K562 (cell line): ENCODE data around the gene PRR5. TPM values are rescaled to one million over a fixed set of nuclear protein-coding genes. Genes with fewer than 3 reads are reported as not detected.

ENCODE experiments used
- ATAC-seq: fragments of 200-7000 bp; cut with Tn5 transposase; 3 replicates; pipeline ENCODE4 v1.9.1; 2020; ENCODE audit warnings: moderate library complexity
- BruUV-seq: library from RNA; stranded (reverse); fragments of 400-500 nt; replicated peaks from 2 replicates; lab custom pipeline; 2021; lab: Mats Ljungman, UMichigan
- CTCF ChIA-PET: fragments of 300-600 bp; formaldehyde crosslinking; extraction: SDS; loops from one replicate; lab custom pipeline; 2021; ENCODE audit warnings: low intra/inter-chr PET ratio; lab: Yijun Ruan, JAX
- POLR2A ChIA-PET: fragments of 300-600, 350-650 bp; sonication (Branson Sonifier 250); formaldehyde crosslinking; extraction: SDS; loops from one replicate; lab custom pipeline; 2021; ENCODE audit warnings: antibody characterized with exemption, inconsistent platforms; lab: Yijun Ruan, JAX
- DNase-seq, 4 experiments: peaks; one replicate each; pipeline versions ENCODE4 v3.0.0 to v3.0.0-alpha.2; 2011 to 2018; ENCODE audit warnings: low spot score in 3 of 4, mixed read lengths in 3 of 4; ENCODE audit errors: extremely low read depth in 1 of 4
- FAIRE-seq: peaks from 2 replicates; lab custom pipeline; 2011; peaks lifted over from hg19 to GRCh38; lab: Jason Lieb, UNC
- H2AFZ ChIP-seq: 2 replicates; pipeline ENCODE4 v1.6.0; 2011; ENCODE audit warnings: low read depth, low read length, control low read depth, inconsistent platforms
- H3K27ac ChIP-seq: fragments of 200-600 bp; 3 replicates; pipeline ENCODE4 v1.8.0; 2011; ENCODE audit warnings: low read depth, mild to moderate bottlenecking, control low read depth, inconsistent platforms, low read length, moderate library complexity, mixed read lengths; ENCODE audit errors: extremely low read depth
- H3K27me3 ChIP-seq, 2 experiments: fragments of 300-600 bp in 1 of 2; 2 replicates in 1 of 2; 3 replicates in 1 of 2; pipeline versions ENCODE4 v1.6.0 to v1.8.0; 2011; ENCODE audit warnings: inconsistent platforms in 2 of 2, low read length in 2 of 2, mild to moderate bottlenecking in 1 of 2, mixed read lengths in 1 of 2, moderate library complexity in 1 of 2; ENCODE audit not compliant: control insufficient read depth in 2 of 2, insufficient read depth in 2 of 2
- H3K36me3 ChIP-seq: fragments of 300-600 bp; 3 replicates; pipeline ENCODE4 v1.8.0; 2011; ENCODE audit warnings: mild to moderate bottlenecking, low read length, inconsistent platforms; ENCODE audit not compliant: control insufficient read depth, insufficient read depth
- H3K4me1 ChIP-seq, 2 experiments: fragments of 200-600 bp in 1 of 2; replicated peaks in 1 of 2; 2 replicates in 1 of 2; 3 replicates in 1 of 2; pipeline versions ENCODE4 v1.5.1 to v1.8.0; 2011; ENCODE audit warnings: inconsistent platforms in 2 of 2, low read length in 2 of 2, mild to moderate bottlenecking in 1 of 2, mixed read lengths in 1 of 2, moderate library complexity in 1 of 2; ENCODE audit not compliant: control insufficient read depth in 2 of 2, insufficient read depth in 2 of 2
- H3K4me2 ChIP-seq: 2 replicates; pipeline ENCODE4 v1.6.1; 2011; ENCODE audit warnings: low read length, control low read depth, inconsistent platforms, mixed read lengths; ENCODE audit not compliant: insufficient read depth
- H3K4me3 ChIP-seq: fragments of 200-600 bp; sonication (generic), shearing (Covaris generic); 2 replicates; pipeline ENCODE4 v1.5.1; 2016; ENCODE audit warnings: control low read depth, inconsistent platforms
- H3K79me2 ChIP-seq: fragments of 200-600 bp; 3 replicates; pipeline ENCODE4 v1.8.0; 2011; ENCODE audit warnings: low read length, inconsistent platforms; ENCODE audit not compliant: control insufficient read depth, insufficient read depth
- H3K9ac ChIP-seq, 2 experiments: 2 replicates each; pipeline versions ENCODE4 v1.6.0 to v1.6.1; 2011; ENCODE audit warnings: low read depth in 2 of 2, low read length in 2 of 2, control low read depth in 1 of 2, inconsistent platforms in 1 of 2, mild to moderate bottlenecking in 1 of 2, mixed read lengths in 1 of 2; ENCODE audit not compliant: insufficient read depth in 1 of 2
- H3K9me1 ChIP-seq: one replicate; pipeline ENCODE4 v1.6.0; 2011; ENCODE audit warnings: inconsistent platforms, mild to moderate bottlenecking, low read length, moderate library complexity; ENCODE audit not compliant: control insufficient read depth, insufficient read depth
- H3K9me3 ChIP-seq: replicated peaks from 2 replicates; pipeline ENCODE4 v1.5.1; 2011; ENCODE audit warnings: low read depth, low read length, inconsistent platforms; ENCODE audit not compliant: control insufficient read depth, insufficient read depth
- H4K20me1 ChIP-seq: replicated peaks from 2 replicates; pipeline ENCODE4 v1.6.1; 2011; ENCODE audit warnings: low read length, inconsistent platforms, mixed read lengths; ENCODE audit not compliant: control insufficient read depth, insufficient read depth
- MLX ChIP-seq, 2 experiments: fragments of 450-650 bp in 1 of 2; sonication (generic) in 1 of 2; formaldehyde crosslinking; conservative IDR thresholded peaks; 2 replicates each; pipeline versions ENCODE4 v1.4.0 to v1.8.1; 2020 to 2022; ENCODE audit warnings: mild to moderate bottlenecking in 1 of 2, missing genetic modification reagents in 1 of 2
- MYNN ChIP-seq, 2 experiments: sonication (generic); formaldehyde crosslinking in 1 of 2; IDR thresholded peaks; 2 replicates each; pipeline versions ENCODE4 v1.5.0 to v1.6.1; 2016 to 2020; ENCODE audit warnings: antibody characterized with exemption in 1 of 2, missing genetic modification reagents in 1 of 2
- RBM14 ChIP-seq: fragments of 200-400 bp; formaldehyde crosslinking; IDR thresholded peaks from 2 replicates; pipeline ENCODE4 v1.6.1; 2018; ENCODE audit warnings: low read depth, mild to moderate bottlenecking, low read length, moderate library complexity, borderline replicate concordance; ENCODE audit not compliant: insufficient read depth
- whole genome bisulfite sequencing: fragments of 100-300 bp; shearing (Covaris generic); methylation state at CpG from one replicate; pipeline ENCODE4 v1.1.6; 2016; ENCODE audit warnings: low coverage, mixed read lengths; ENCODE audit not compliant: insufficient coverage; ENCODE audit errors: missing lambda C conversion rate; 5-methylcytosine and 5-hydroxymethylcytosine counted together
- in situ Hi-C: fragments of 300-500 bp; cut with MboI; formaldehyde crosslinking; loops from 4 replicates; pipeline ENCODE4 v1.15.0; 2018; ENCODE audit warnings: inconsistent platforms, mixed read lengths
- intact Hi-C: fragments of 100-400 bp; cut with micrococcal nuclease; formaldehyde crosslinking; loops from 2 replicates; pipeline ENCODE4 v1.14.2; 2022
- polyA plus RNA-seq, 8 experiments: library from polyadenylated mRNA; depleted of rRNA in 4 of 8; stranded (reverse) in 5 of 8; unstranded in 3 of 8; fragments of >200 nt; fragmentation: Nextera tagmentation in 2 of 8; fragmentation: Illumina TruSeq in 1 of 8; extraction: Ambion mirVana in 2 of 8; extraction: Trizol in 1 of 8; gene quantifications; 2 replicates each; pipeline versions ENCODE4 v1.2.1 to v1.2.3, GENCODE V29; 2011 to 2014; ENCODE audit warnings: inconsistent platforms in 1 of 8, missing spikeins in 1 of 8
- total RNA-seq, 7 experiments: library from RNA; depleted of rRNA in 6 of 7; stranded (reverse); fragments of >200 nt in 6 of 7; fragmentation: Illumina TruSeq in 2 of 7; extraction: Trizol in 2 of 7; gene quantifications; 2 replicates each; pipeline versions ENCODE4 v1.2.1 to v1.2.3, GENCODE V29; 2011 to 2021; ENCODE audit warnings: low replicate concordance in 1 of 7

PRR5 gene
- total and polyA plus RNA-seq, 9 of the 15 experiments (the other 6 are each of a cell fraction or from before 2014, with no cell fraction given) = 0.13 to 21.0 (median 7.5) TPM

- WGBS = 4% methylated on average over 4 of the region's 14 CpGs
Observed at GRCh38 chr22:44661070-44661469, 40.9 kb upstream of the PRR5 start.

More at GRCh38 chr22:44661070-44661469, 40.9 kb upstream of the PRR5 start:
- intact Hi-C loops = no loop called here
- ChIA-PET POLR2A (no interaction called here), CTCF (no interaction called here)
- Histone ChIP-seq H3K9me3 (no peaks in the 10 kb centered on the region), H3K4me2 (no peak overlapping the region), H3K79me2 (no peaks in the 10 kb centered on the region), H3K27me3 (peaks cover 3 to 32% of the 10 kb centered on the region in 2 experiments; a peak in 3 of 5 replicates), H3K27ac (no peak overlapping the region), H3K9me1 (no peaks in the 10 kb centered on the region)
- FAIRE-seq (peak; percentile 6), ATAC-seq (no peak; the same call in 2 of the 3 replicates), DNase-seq (no peak)
- no TSS peak for BruUV-seq
- in situ Hi-C loops = no loop called here
- TF ChIP-seq MYNN (IDR thresholded peaks at IDR 0.05) (no peak), MYNN (CRISPR knock-in tag; IDR thresholded peaks at IDR 0.05) (no peak), RBM14 (no peak), MLX (CRISPR knock-in tag; conservative IDR thresholded peaks at IDR 0.05) (no peak)
- TF ChIP-seq, all 486 proteins: peak for 0
- no peaks in the 10 kb centered on the region for H4K20me1 ChIP-seq
- H3K4me1 ChIP-seq = peaks cover 0 to 5% of the 10 kb centered on the region in 2 experiments; a peak in 2 of 5 replicates
- H2AFZ ChIP-seq = no peak overlapping the region
- H3K9ac ChIP-seq = no peak overlapping the region
- H3K36me3 ChIP-seq = no peaks in the 10 kb centered on the region
- H3K4me3 ChIP-seq = no peak overlapping the region
